Measurements from ENCODE around the gene NIPAL4. TPM values are rescaled to one million over a fixed set of nuclear protein-coding genes. Genes with fewer than 3 reads are reported as not detected.

The NIPAL4 gene
- total RNA-seq, 1 donor from 2014 or later, result 5.3 TPM

- DNase-seq (ENCODE audit: low read depth) (peak; percentile 98), FAIRE-seq (peak; percentile 77)
- H3K36me3 ChIP-seq (ENCODE audit: control insufficient read depth, insufficient read depth, low read length), result peaks cover 14% of the 10 kb centered on the region
- no peak for TF ChIP-seq CTCF (IDR thresholded peaks at IDR 0.05; ENCODE audit: insufficient read depth, low read length, severe bottlenecking)
- no peak overlapping the region for H3K4me3 ChIP-seq (ENCODE audit: low read depth, low read length)
- no peaks in the 10 kb centered on the region for H3K27me3 ChIP-seq (ENCODE audit: control insufficient read depth, insufficient read depth, low read length)
Observed at GRCh38 chr5:157464519-157465171, 4.6 kb downstream of the NIPAL4 start.

DNA sequence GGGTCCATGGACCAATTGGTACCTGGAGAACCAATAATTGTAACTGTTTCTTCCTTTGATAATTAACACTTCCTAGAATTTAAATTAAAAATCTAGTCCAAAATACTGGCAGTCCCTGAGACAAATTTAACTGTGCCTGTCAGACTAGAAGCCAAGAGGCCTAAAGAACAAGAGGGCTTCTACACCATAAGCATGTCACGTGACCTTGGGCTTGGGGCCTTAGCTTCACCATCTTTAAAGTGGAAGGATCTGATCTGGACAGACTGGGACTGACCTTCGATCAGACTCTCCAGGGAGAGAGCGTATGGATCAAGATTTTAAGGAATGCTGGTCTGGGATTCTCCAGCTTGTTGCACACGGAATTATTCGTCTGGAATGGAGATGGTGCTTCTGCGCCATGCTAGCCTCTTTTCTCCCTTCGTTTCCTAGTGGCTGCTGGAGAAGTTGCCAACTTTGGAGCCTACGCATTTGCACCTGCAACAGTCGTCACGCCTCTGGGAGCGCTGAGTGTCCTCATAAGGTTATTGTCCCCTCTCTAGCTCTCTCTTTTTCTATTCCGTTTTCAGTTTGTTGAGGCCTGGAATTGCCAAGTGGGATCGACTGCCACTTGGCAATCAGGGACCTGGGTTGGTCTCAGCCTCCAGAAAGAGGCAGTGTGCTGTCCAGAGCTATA is 8.4 kb downstream of the NIPAL4 start:
- peaks cover 23% of the 10 kb centered on the region for H3K36me3 ChIP-seq (ENCODE audit: control insufficient read depth, insufficient read depth, low read length)
- no peaks in the 10 kb centered on the region for H3K27me3 ChIP-seq (ENCODE audit: control insufficient read depth, insufficient read depth, low read length)
- no peak for FAIRE-seq
- no peak overlapping the region for H3K4me3 ChIP-seq (ENCODE audit: low read depth, low read length)
- DNase-seq (ENCODE audit: low read depth), result no peak
- no peak for TF ChIP-seq CTCF (IDR thresholded peaks at IDR 0.05; ENCODE audit: insufficient read depth, low read length, severe bottlenecking)

GRCh38 chr5:157469073-157469472 is 9.1 kb downstream of the NIPAL4 start:
- DNase-seq (ENCODE audit: low read depth) (no peak), FAIRE-seq (no peak)
- H3K4me3 ChIP-seq (ENCODE audit: low read depth, low read length), result no peak overlapping the region
- H3K27me3 ChIP-seq (ENCODE audit: control insufficient read depth, insufficient read depth, low read length), result no peaks in the 10 kb centered on the region
- peaks cover 27% of the 10 kb centered on the region for H3K36me3 ChIP-seq (ENCODE audit: control insufficient read depth, insufficient read depth, low read length)
- TF ChIP-seq CTCF (IDR thresholded peaks at IDR 0.05; ENCODE audit: insufficient read depth, low read length, severe bottlenecking), result no peak

DNA sequence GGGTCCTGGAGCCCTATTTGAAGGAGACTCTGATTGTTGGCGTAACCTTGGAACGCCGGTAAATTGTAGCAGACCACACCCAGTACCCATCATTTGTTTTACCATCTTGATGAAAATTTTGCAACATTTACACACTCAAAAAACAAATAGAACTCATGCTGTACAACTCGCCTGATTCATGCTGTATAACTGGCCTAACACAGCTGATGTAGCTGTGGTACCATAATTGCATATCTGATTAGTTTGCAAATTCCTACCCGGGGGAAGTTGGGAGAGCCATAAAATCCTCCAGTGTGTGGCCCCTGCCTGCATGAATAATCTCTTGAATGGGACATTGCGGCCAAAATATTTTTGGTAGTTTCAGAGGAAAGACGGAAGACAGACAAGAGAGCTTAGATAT is 9.7 kb downstream of the NIPAL4 start:
- FAIRE-seq, result no peak
- no peaks in the 10 kb centered on the region for H3K27me3 ChIP-seq (ENCODE audit: control insufficient read depth, insufficient read depth, low read length)
- peaks cover 28% of the 10 kb centered on the region for H3K36me3 ChIP-seq (ENCODE audit: control insufficient read depth, insufficient read depth, low read length)
- no peak overlapping the region for H3K4me3 ChIP-seq (ENCODE audit: low read depth, low read length)
- no peak for TF ChIP-seq CTCF (IDR thresholded peaks at IDR 0.05; ENCODE audit: insufficient read depth, low read length, severe bottlenecking)
- DNase-seq (ENCODE audit: low read depth), result no peak

DNA sequence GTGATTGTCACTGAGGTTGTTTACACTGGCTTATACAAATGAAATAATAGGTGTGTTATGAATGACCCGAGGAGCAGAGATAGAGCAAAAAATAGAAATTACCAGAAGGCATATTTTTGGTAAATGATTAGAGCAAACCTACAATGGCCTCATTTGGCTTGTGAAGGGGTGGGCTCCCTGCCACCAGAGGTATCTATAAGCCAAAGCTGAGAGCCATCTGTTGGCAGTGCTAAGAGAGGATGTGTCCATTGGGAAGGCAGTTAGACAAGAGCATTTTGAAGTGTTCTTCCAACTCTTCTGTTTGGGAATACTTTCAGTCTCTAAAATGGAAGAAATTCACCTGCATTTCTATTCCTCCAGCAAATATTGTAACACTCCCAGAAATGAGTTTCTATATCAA is 10.6 kb downstream of the NIPAL4 start:
- H3K36me3 ChIP-seq (ENCODE audit: control insufficient read depth, insufficient read depth, low read length), result peaks cover 27% of the 10 kb centered on the region
- H3K4me3 ChIP-seq (ENCODE audit: low read depth, low read length), result no peak overlapping the region
- no peak for TF ChIP-seq CTCF (IDR thresholded peaks at IDR 0.05; ENCODE audit: insufficient read depth, low read length, severe bottlenecking)
- H3K27me3 ChIP-seq (ENCODE audit: control insufficient read depth, insufficient read depth, low read length), result no peaks in the 10 kb centered on the region
- DNase-seq (ENCODE audit: low read depth) (no peak), FAIRE-seq (no peak)
